ENCODE results near the gene EGFR.

The EGFR gene

GRCh38 chr7:55083206-55083605, 64.4 kb downstream of the EGFR start:
- no peak for DNase-seq

- no peak for DNase-seq
Observed at GRCh38 chr7:55084307-55084706, 65.5 kb downstream of the EGFR start.

- DNase-seq, result no peak
Observed at GRCh38 chr7:55085511-55086412, 66.9 kb downstream of the EGFR start.

- DNase-seq, result no peak
Observed at GRCh38 chr7:55086413-55087201, 67.8 kb downstream of the EGFR start.

- no peak for DNase-seq
Observed at GRCh38 chr7:55087521-55087961, 68.7 kb downstream of the EGFR start.

GRCh38 chr7:55088107-55088506, 69.3 kb downstream of the EGFR start:
- DNase-seq, result no peak

- no peak for DNase-seq
Observed at GRCh38 chr7:55088620-55089019, 69.8 kb downstream of the EGFR start.

GRCh38 chr7:55092186-55092974, 73.6 kb downstream of the EGFR start:
- no peak for DNase-seq

GRCh38 chr7:55092975-55093373, 74.2 kb downstream of the EGFR start:
- DNase-seq, result no peak

- no peak for DNase-seq
Observed at GRCh38 chr7:55093674-55094073, 74.9 kb downstream of the EGFR start.

- no peak for DNase-seq
Observed at GRCh38 chr7:55094092-55094690, 75.4 kb downstream of the EGFR start.

- DNase-seq, result no peak
Observed at GRCh38 chr7:55095672-55096071, 76.9 kb downstream of the EGFR start.

- DNase-seq, result no peak
Observed at GRCh38 chr7:55096323-55096722, 77.5 kb downstream of the EGFR start.

GRCh38 chr7:55097100-55097499, 78.3 kb downstream of the EGFR start:
- no peak for DNase-seq

GRCh38 chr7:55099066-55099820, 80.4 kb downstream of the EGFR start:
- DNase-seq, result no peak

GRCh38 chr7:55099821-55100543, 81.2 kb downstream of the EGFR start:
- no peak for DNase-seq

GRCh38 chr7:55100544-55101327, 81.9 kb downstream of the EGFR start:
- no peak for DNase-seq

- no peak for DNase-seq
Observed at GRCh38 chr7:55101359-55101758, 82.5 kb downstream of the EGFR start.

- DNase-seq, result no peak
Observed at GRCh38 chr7:55104123-55104522, 85.3 kb downstream of the EGFR start.

- DNase-seq, result no peak
Observed at GRCh38 chr7:55104712-55105433, 86.1 kb downstream of the EGFR start.

All from T-helper 9 cell (primary cell).